ENCODE results near the gene RHBDF2. TPM values are rescaled to one million over a fixed set of nuclear protein-coding genes. Genes with fewer than 3 reads are reported as not detected.
"Not testable (repeated sequence)": the region's sequence is repeated elsewhere in the genome, so short reads cannot be mapped to it uniquely, and the experiment has no call there.

The RHBDF2 gene
- total and polyA plus RNA-seq, 4 donors, result 20.1 to 116 (median 39.6) TPM

DNA sequence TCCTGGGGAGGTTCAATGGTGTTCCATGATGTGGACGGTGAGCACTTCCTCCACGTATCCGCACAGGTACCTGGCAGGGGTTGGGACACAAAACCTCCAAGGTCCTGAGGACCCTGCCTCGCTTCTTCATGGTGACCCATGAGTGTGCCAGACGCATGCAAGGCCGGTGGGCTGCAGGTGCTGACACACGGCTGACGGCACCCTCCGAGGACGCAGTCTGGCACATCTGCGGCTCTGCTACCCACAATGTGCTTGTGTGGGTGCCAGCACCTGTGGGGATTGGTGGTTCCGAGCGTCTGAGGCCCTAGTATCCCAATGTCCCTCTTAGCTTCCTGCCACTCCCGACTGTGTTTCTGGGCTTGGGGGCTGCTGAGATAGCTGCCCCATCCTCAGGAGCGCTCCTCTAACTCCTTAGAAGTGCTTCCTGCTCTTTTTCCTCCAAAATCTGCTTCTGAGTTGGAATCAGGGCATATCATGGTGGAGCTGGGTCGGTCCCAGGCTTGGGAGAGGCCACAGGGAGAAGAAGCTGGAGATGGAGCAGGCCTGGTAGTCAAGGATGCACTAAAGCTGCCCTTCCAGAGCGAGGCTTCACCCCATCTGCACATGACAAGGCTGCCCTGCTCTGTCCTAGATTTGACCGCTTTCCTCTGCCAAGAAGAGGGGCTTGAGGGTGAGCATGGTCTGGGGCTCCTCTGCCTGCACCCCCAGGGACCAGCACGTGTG is 34.7 kb upstream of the RHBDF2 start:
- no peaks in the 10 kb centered on the region for H3K9me3 ChIP-seq (ENCODE audit: control insufficient read depth in 4 of 4, insufficient read depth in 3 of 4, low read length in 3 of 4)
- H3K9ac ChIP-seq (ENCODE audit: insufficient read depth in 1 of 2, low read length in 2 of 2), result no peak overlapping the region
- 88 to 89% methylated on average over 19 of the region's 19 CpGs for WGBS, 2 donors
- TF ChIP-seq, protein P1, sequence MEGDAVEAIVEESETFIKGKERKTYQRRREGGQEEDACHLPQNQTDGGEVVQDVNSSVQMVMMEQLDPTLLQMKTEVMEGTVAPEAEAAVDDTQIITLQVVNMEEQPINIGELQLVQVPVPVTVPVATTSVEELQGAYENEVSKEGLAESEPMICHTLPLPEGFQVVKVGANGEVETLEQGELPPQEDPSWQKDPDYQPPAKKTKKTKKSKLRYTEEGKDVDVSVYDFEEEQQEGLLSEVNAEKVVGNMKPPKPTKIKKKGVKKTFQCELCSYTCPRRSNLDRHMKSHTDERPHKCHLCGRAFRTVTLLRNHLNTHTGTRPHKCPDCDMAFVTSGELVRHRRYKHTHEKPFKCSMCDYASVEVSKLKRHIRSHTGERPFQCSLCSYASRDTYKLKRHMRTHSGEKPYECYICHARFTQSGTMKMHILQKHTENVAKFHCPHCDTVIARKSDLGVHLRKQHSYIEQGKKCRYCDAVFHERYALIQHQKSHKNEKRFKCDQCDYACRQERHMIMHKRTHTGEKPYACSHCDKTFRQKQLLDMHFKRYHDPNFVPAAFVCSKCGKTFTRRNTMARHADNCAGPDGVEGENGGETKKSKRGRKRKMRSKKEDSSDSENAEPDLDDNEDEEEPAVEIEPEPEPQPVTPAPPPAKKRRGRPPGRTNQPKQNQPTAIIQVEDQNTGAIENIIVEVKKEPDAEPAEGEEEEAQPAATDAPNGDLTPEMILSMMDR (IDR thresholded peaks at IDR 0.05; ENCODE audit: control extremely low read depth, extremely low read depth), result no peak
- no peak for DNase-seq
- no peak overlapping the region for H3K4me3 ChIP-seq
- peak overlapping the region in 1 of 2 donors; percentile 17 for H3K27ac ChIP-seq (ENCODE audit: low read depth in 1 of 2, low read length in 1 of 2)
- peaks cover 0 to 12% (median 0%) of the 10 kb centered on the region in 3 donors for H3K27me3 ChIP-seq (ENCODE audit: control insufficient read depth in 3 of 3, insufficient read depth in 3 of 3, low read length in 2 of 3)
- ATAC-seq (ENCODE audit: insufficient read depth, low FRiP score), result no peak
- peaks cover 0 to 51% (median 14%) of the 10 kb centered on the region in 5 donors for H3K4me1 ChIP-seq (ENCODE audit: control insufficient read depth in 5 of 5, insufficient read depth in 5 of 5, low read length in 5 of 5)
- H3K36me3 ChIP-seq (ENCODE audit: control insufficient read depth in 4 of 4, insufficient read depth in 4 of 4, low read length in 4 of 4), result peaks cover 0 to 4% (median 0%) of the 10 kb centered on the region in 4 donors

GRCh38 chr17:76534831-76535732 is 33.9 kb upstream of the RHBDF2 start:
- H3K9ac ChIP-seq (ENCODE audit: insufficient read depth in 1 of 2, low read length in 2 of 2), result no peak overlapping the region
- H3K36me3 ChIP-seq (ENCODE audit: control insufficient read depth in 4 of 4, insufficient read depth in 4 of 4, low read length in 4 of 4), result peaks cover 0 to 4% (median 0%) of the 10 kb centered on the region in 4 donors
- TF ChIP-seq, protein P1 (IDR thresholded peaks at IDR 0.05; ENCODE audit: control extremely low read depth, extremely low read depth), result no peak
- peaks cover 0 to 53% (median 17%) of the 10 kb centered on the region in 5 donors for H3K4me1 ChIP-seq (ENCODE audit: control insufficient read depth in 5 of 5, insufficient read depth in 5 of 5, low read length in 5 of 5)
- H3K27ac ChIP-seq (ENCODE audit: low read depth in 1 of 2, low read length in 1 of 2), result no peak overlapping the region
- no peaks in the 10 kb centered on the region for H3K9me3 ChIP-seq (ENCODE audit: control insufficient read depth in 4 of 4, insufficient read depth in 3 of 4, low read length in 3 of 4)
- H3K4me3 ChIP-seq, result no peak overlapping the region
- no peak for DNase-seq
- ATAC-seq (ENCODE audit: insufficient read depth, low FRiP score), result no peak
- 76 to 81% methylated on average over 6 to 7 of the region's 7 CpGs for WGBS, 2 donors
- H3K27me3 ChIP-seq (ENCODE audit: control insufficient read depth in 3 of 3, insufficient read depth in 3 of 3, low read length in 2 of 3), result peaks cover 0 to 12% (median 0%) of the 10 kb centered on the region in 3 donors

GRCh38 chr17:76533640-76534359 is 32.6 kb upstream of the RHBDF2 start:
- peaks cover 0 to 63% (median 23%) of the 10 kb centered on the region in 5 donors for H3K4me1 ChIP-seq (ENCODE audit: control insufficient read depth in 5 of 5, insufficient read depth in 5 of 5, low read length in 5 of 5)
- not testable (repeated sequence) for H3K4me3 ChIP-seq; H3K9me3 ChIP-seq (ENCODE audit: control insufficient read depth in 4 of 4, insufficient read depth in 3 of 4, low read length in 3 of 4); DNase-seq; ATAC-seq (ENCODE audit: insufficient read depth, low FRiP score); H3K36me3 ChIP-seq (ENCODE audit: control insufficient read depth in 4 of 4, insufficient read depth in 4 of 4, low read length in 4 of 4); H3K27ac ChIP-seq (ENCODE audit: low read depth in 1 of 2, low read length in 1 of 2); H3K27me3 ChIP-seq (ENCODE audit: control insufficient read depth in 3 of 3, insufficient read depth in 3 of 3, low read length in 2 of 3); H3K9ac ChIP-seq (ENCODE audit: insufficient read depth in 1 of 2, low read length in 2 of 2)
- 94 to 99% methylated on average over 9 of the region's 9 CpGs for WGBS, 2 donors

Data from lung (tissue), 12 donors.